SK-MEL-5 (cell line): ENCODE measurements around the gene AGFG1. TPM values are rescaled to one million over a fixed set of nuclear protein-coding genes. Genes with fewer than 3 reads are reported as not detected.
"Not testable (repeated sequence)": the region's sequence is repeated elsewhere in the genome, so short reads cannot be mapped to it uniquely, and the experiment has no call there.

Experiments used
- DNase-seq: peaks from one replicate; pipeline ENCODE4 v3.0.0-alpha.2; 2016; ENCODE audit warnings: low read depth, low spot score
- in situ Hi-C: cut with HindIII; loops from 2 replicates; pipeline ENCODE4 v1.10.0; 2016; ENCODE audit warnings: low sequenced_read_pairs, high pct_unique_total_duplicates, low pct_unique_long_range_greater_than_20kb
- total RNA-seq: library from RNA; depleted of rRNA; stranded (reverse); fragments of >200 nt; shearing (Covaris generic); gene quantifications from 2 replicates; pipeline ENCODE4 v1.2.3, GENCODE V29; 2014

The AGFG1 gene
- total RNA-seq, 1 experiment from 2014 or later: 134 TPM

GRCh38 chr2:227570615-227571014 is 98.7 kb downstream of the AGFG1 start:
- no peak for DNase-seq
- in situ Hi-C loops: no loop called here

DNA sequence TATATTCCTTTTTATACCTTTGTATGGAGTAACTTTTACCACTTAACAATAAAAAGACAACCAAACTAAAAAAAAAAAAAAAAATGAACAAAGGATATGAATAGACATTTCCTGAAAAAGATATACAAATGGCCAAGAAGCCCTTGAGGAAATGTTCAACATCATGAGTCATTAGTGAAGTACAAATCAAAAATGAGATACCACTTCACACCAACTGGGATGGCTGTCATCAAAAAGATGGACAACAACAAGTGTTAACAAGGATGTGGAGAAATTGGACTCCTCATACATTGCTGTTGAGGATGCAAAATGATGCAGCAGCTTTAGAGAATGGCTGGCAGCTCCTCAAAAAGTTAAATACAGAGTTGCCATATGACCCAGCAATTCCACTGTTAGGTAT is 104.2 kb downstream of the AGFG1 start:
- DNase-seq: no peak
- in situ Hi-C loops: no loop called here

- DNase-seq: no peak
- in situ Hi-C loops: no loop called here
Measured at GRCh38 chr2:227576812-227577211, 104.9 kb downstream of the AGFG1 start.

DNA sequence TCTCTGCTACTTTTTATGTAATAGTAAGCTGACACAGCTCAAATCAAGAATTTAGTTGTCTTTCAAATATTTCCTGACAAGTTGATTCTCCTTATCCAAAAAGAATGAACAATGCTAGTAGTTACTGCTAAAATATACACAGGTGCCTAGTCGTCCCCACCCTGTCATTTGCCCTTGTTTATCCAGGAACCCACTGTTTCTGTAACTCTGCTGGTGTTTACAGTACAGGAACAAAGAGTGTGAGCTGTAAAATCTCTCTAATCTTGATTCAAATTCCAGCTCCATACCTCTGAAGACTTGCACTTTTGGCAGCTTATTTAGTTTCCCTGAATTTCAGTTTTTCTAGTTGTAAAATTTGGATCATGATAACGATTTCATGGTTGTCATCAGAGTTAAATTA is 105.6 kb downstream of the AGFG1 start:
- DNase-seq: no peak
- in situ Hi-C loops: no loop called here

- in situ Hi-C loops: no loop called here
- no peak for DNase-seq
Measured at GRCh38 chr2:227578642-227579041, 106.7 kb downstream of the AGFG1 start.

GRCh38 chr2:227579791-227580190 is 107.8 kb downstream of the AGFG1 start:
- in situ Hi-C loops: no loop called here
- no peak for DNase-seq

GRCh38 chr2:227582369-227582768 is 110.4 kb downstream of the AGFG1 start:
- DNase-seq: no peak
- in situ Hi-C loops: no loop called here

DNA sequence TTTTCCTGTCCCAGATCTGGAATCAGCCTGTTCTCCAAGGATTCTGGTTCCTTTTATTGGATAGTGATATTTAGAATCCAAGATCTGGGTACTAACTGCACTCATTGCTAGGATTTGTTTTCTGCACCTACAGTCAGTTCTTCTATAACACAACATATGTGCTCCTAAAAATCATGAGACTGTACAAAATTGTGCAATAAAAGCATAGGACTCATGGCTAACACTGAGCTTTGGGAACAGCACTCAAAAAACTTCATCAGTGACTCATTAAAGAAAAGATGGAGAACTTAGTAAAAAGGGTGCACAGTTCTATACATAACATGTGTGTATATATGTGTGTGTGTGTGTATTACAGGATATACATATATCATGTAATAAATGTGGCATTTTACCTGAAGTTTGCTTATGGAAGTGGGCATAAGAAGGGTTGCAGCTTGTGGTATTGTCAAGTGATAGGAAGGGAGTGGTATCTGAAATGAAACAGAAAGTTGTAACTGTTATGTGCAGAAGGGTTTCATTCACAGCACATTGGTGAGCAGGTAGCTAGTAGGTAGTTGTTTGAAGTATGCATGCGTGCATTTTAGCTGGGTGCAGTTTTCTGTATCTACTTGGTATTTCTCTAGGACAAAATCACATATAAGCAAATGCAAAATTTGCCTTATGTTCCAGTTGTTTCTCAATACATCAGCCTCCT is 120.9 kb downstream of the AGFG1 start:
- in situ Hi-C loops: no loop called here
- no peak for DNase-seq

DNA sequence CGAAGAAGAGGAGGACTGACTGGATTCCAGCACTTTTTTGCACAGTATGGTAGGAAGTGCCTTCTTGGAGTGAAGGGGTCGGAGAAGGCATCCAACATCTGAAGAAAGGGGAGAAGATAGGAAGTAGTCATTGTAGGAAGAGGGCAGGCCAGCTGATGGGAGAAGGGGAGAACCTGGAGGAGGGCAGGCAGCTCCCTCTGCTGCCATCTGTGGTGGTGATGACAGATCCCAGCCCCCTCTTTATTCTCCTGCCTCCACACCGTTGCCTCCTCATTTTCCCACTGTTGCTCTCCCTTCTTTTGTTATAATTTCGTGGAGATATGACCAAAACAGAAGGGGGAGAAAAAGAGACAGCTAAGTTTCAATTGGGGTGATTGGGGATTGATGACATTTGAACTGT is 123.8 kb downstream of the AGFG1 start:
- in situ Hi-C loops: no loop called here

GRCh38 chr2:227597036-227597435 is 125.1 kb downstream of the AGFG1 start:
- no peak for DNase-seq
- in situ Hi-C loops: no loop called here

More for the DNA sequence above, 123.8 kb downstream of the AGFG1 start:
- DNase-seq: no peak

DNA sequence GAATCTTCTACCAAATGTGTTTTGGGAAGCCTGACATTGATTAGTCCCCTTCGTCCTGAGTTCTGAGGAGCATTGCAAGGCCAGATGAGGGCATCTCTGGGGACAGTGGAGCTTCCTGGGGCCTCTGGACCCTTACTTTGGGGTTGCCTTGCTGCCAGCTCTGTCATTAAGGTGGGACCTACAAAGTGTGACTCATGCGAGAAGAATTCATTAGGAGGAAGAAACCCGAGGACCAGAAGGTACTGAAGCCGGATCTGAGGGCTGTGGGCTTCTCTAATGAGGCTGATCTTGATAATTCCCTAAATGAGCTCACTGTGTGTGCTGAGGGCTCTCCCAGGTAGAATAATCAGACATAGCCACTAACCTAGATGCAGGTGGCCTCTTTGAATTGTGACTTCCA is 126.0 kb downstream of the AGFG1 start:
- in situ Hi-C loops: no loop called here
- DNase-seq: no peak

- in situ Hi-C loops, DNase-seq: not testable (repeated sequence)
Measured at GRCh38 chr2:227598835-227599503, 127.0 kb downstream of the AGFG1 start, which contains the start of gene SCYGR2. Gene SCYGR2, plus strand, starts transcription at chr2:227598893. Its CDS starts 0 bp downstream, at chr2:227598893.

- DNase-seq: no peak
- in situ Hi-C loops: no loop called here
Measured at GRCh38 chr2:227602358-227602757, 130.4 kb downstream of the AGFG1 start.

GRCh38 chr2:227606476-227606875 is 134.5 kb downstream of the AGFG1 start:
- peak; percentile 49 for DNase-seq
- in situ Hi-C loops: no loop called here

DNA sequence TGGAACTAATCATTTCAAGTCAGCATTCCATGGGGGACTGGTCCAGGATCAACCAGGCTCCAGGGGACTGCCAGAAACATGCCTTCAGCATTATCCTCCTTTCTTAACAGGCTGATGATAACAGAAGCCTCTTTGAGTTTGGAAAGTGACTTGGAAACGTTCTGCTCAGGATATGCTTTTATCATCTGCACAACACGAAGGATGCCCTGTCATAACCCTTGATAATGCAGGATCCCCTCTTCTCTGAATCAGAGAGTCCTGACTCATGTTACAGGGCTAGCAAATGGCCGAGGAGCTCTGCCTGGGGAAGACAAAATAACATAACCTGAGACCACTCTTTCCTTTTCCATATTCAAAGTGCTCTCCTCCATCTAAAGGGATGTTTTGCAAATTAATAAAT is 136.0 kb downstream of the AGFG1 start:
- peak; percentile 5 for DNase-seq
- in situ Hi-C loops: no loop called here

GRCh38 chr2:227608561-227609338 is 136.8 kb downstream of the AGFG1 start:
- no peak for DNase-seq
- in situ Hi-C loops: no loop called here

DNA sequence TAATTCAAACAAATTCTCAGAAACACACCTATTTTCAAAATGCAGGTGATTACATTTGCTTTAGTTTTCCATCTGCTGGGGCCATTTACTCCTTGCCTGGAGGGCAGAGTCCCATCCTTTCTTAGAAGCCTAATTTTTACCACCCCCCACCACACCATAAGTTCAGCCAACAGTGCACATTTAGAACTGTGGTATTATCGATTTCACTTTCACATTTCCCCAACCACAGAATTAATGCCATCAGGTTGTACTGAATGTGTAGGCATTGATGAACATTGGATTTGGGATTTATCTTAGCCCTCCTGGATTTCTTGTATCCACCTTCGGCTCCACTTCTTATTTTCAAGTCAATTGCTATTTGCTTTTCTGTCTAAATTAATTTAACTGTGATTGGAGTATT is 138.2 kb downstream of the AGFG1 start:
- in situ Hi-C loops: no loop called here
- no peak for DNase-seq
